NCI-H774 (cell line): ENCODE measurements around the gene CST2.
"Not testable (repeated sequence)": the region's sequence is repeated elsewhere in the genome, so short reads cannot be mapped to it uniquely, and the experiment has no call there.

Experiments used
- DNase-seq: peaks from one replicate; lab custom pipeline; 2025; lab: John Stamatoyannopoulos, UW

CST2 gene

GRCh38 chr20:23826541-23827021, at the start of gene CST2:
Gene CST2 (minus strand): TSS chr20:23826729. CDS start chr20:23826660, 69 bp downstream.
- no peak for DNase-seq

- DNase-seq: no peak
Observed at GRCh38 chr20:23875606-23876237, 49.2 kb upstream of the CST2 start.

- DNase-seq: no peak
Observed at GRCh38 chr20:23874747-23875146, 48.2 kb upstream of the CST2 start.

GRCh38 chr20:23873370-23874015, 47.0 kb upstream of the CST2 start:
- DNase-seq: no peak

- no peak for DNase-seq
Observed at GRCh38 chr20:23872065-23872464, 45.5 kb upstream of the CST2 start.

- no peak for DNase-seq
Observed at GRCh38 chr20:23870461-23870860, 43.9 kb upstream of the CST2 start.

GRCh38 chr20:23869520-23869919, 43.0 kb upstream of the CST2 start:
- no peak for DNase-seq

GRCh38 chr20:23868321-23868720, 41.8 kb upstream of the CST2 start:
- no peak for DNase-seq

GRCh38 chr20:23867152-23867776, 40.7 kb upstream of the CST2 start:
- DNase-seq: no peak

- not testable (repeated sequence) for DNase-seq
Observed at GRCh38 chr20:23860771-23861170, 34.2 kb upstream of the CST2 start.

GRCh38 chr20:23857962-23858595, 31.6 kb upstream of the CST2 start:
- no peak for DNase-seq

GRCh38 chr20:23856736-23857135, 30.2 kb upstream of the CST2 start:
- no peak for DNase-seq

GRCh38 chr20:23856226-23856625, 29.7 kb upstream of the CST2 start:
- no peak for DNase-seq

- DNase-seq: no peak
Observed at GRCh38 chr20:23841693-23842092, 15.2 kb upstream of the CST2 start.

- no peak for DNase-seq
Observed at GRCh38 chr20:23835716-23836115, 9.2 kb upstream of the CST2 start.

- DNase-seq: no peak
Observed at GRCh38 chr20:23832775-23833513, 6.4 kb upstream of the CST2 start.

- not testable (repeated sequence) for DNase-seq
Observed at GRCh38 chr20:23831961-23832360, 5.4 kb upstream of the CST2 start.

GRCh38 chr20:23823621-23824324, 2.8 kb downstream of the CST2 start:
- DNase-seq: no peak

GRCh38 chr20:23823111-23823510, 3.4 kb downstream of the CST2 start:
- DNase-seq: no peak

GRCh38 chr20:23820493-23820892, 6.0 kb downstream of the CST2 start:
- no peak for DNase-seq

- not testable (repeated sequence) for DNase-seq
Observed at GRCh38 chr20:23811559-23811958, 15.0 kb downstream of the CST2 start.
